Glomerular visceral epithelial cell (primary cell): ENCODE data around the gene NTSR1.
A peak's percentile ranks its signal among the peaks of the same experiment; 100 is the strongest.

Source experiments
- DNase-seq: peaks from one replicate; pipeline ENCODE4 v3.0.0-alpha.2; 2016; ENCODE audit errors: extremely low spot score

NTSR1 gene

GRCh38 chr20:62708591-62709536, at the start of gene NTSR1:
NTSR1 (plus strand) TSS chr20:62708836; CDS start chr20:62709208, 372 bp downstream.
- no peak for DNase-seq

DNA sequence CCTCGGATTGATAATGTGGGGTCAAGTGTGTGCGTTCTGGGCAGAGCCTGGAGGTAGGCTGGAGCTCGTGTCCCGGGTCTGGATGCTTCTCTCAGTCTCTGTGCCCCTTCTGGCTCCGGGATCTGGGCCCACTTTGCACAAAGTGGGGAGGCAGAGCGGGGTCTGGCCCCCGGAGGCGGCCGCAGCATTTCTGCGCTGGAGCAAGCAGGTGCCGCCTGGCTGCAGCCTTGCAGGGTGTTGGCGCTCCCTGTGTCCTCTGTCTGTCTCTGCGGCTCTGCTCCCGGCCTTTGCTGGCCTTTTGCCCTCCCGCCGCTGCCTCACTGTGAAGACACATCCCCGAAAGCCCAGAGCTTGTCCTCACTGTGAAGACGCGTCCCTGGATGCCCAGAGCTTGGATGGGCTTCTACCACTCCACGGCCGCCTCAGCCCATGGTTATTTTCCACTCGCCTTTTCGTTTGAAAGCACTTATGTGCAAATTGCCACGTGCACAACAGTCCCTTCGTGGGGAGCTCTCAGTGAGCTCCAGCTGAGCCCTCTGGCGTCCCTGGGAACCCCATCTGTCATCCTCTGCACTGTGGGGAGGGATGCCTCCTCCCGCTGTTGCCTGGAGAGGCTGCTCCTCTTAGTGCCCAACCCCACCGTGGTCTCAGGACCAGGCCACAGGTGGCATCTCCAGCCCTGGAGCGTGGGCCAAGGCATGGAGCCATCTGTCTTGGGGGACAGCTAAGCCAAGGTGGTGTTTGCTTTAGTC, 49.0 kb upstream of the NTSR1 start:
- no peak for DNase-seq

GRCh38 chr20:62660240-62660615, 48.4 kb upstream of the NTSR1 start:
- no peak for DNase-seq

DNA sequence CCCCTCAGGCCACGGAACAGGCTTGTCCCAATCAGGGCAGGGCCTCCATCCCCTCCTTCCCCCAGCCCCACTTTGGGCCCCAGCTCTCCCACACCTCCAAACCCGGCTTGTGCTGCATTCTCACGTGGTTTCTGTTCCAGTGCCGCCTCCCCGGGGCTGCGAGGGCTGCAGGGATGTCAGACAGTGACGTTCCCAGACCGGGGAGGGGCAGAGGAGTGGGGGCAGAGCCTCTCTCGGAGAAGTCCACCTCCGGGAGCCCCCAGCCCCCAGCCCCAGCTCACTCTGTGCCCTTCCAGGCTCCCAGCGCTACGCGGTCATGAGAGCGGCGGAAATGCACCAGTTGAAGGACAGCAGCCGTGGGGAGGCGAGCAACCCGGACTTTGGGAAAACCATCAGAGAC, 47.9 kb upstream of the NTSR1 start:
- DNase-seq: no peak

DNA sequence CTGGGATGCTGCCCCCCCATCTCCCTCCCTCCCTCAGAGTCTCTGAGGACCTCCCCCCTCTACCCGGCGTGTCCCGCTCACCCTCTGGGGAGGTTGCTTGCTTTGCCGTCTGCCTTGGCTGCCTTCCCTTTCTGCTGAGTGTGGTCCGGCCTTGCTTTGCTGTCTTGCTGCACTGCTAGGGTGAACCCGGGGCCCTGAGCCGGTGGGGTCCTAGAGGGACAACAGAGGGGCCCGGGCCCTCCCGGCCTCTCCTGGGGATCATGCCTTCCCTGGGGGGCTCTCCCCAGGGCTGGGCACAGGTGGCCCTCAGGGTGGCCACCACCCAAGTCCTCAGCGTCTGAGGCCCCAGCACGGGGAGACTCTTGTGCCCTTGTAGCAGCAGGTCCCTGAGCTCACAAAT, 47.0 kb upstream of the NTSR1 start:
- DNase-seq: no peak

- DNase-seq: peak; percentile 21
Observed at GRCh38 chr20:62662422-62662821, 46.2 kb upstream of the NTSR1 start.

DNA sequence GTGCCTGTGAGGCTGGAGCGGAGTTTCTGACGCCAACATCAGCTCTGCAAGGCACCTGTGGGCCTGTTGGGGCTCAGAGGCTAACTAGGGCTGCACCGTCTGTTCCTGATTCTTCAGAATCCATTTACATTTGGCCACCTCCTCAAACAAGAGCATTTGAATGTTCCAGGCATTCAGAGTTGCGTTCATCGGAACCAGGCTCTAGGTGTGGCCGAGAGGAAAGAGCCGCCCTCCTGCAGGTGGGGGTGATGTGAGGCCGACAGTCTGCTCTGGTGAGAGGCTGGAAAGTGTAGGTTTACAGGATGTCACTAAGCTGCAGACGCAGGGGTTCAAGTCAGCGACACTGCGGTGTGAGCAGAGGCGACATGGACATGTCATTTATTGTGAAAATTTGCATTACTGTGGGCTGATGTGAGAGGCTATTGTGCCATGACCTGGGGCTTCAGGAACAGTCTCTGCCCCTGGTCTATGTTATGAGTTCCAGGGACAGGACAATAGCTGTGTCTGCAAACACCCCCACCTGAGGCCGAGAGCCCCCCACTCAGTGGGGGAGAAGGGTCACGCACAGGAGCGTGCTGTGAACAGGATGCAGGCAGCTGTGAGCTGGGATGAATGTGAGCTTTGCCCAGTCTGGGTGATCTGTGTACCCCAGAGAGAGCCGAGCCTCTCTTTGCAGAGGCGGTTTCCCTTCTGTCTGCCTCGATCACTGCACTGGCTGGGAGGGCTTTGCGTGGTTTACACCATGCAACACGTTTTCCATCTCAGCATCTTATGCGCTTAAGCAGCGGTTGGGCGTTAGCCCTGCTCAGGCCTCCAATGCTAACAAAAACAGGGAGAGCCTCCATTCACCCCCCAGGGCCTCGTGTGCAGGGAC, 45.3 kb upstream of the NTSR1 start:
- DNase-seq: no peak

DNA sequence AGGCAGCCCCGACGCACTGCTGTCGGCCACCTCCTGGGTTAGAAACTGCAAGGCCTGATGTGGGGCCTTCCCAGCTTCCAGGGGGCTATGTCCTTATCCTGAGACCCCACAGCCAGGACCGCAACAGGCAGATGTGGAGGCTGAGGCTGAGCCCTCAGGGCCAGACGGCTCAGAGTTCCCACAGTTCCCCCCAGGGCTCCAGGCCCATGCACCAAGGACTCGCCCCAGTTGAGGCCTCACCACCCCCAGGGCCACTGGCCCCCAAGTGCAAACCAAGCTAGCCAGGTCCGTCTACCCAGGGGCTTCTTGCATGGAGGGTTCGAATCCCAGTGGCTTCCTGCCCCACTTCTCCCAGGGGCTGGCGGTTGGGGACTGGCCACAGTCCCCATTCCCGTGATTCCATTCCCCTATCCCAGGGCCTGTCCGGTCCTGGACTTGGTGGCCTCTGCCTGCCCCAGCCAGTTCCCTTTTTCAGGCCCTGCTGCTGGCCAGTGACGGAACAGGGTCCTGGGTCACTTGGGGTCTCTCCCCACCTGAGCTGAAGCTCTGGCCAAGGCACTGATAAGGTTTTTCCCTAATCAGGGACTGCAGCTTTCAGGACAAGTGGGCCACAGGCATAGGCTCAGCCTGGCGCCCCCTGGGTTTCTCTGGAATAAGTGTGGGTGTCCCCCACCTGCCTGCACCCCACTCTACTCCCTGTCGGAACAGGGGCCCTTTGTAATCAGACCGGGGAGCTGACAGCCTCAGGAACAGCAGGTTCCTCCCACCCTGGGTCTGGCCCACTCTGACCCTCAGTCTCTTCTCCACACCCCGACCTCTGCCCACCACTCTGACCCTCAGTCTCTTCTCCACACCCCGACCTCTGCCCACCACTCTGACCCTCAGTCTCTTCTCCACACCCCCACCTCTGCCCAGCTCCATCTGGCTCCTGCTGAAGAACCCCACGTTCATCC, 44.3 kb upstream of the NTSR1 start:
- no peak for DNase-seq

DNA sequence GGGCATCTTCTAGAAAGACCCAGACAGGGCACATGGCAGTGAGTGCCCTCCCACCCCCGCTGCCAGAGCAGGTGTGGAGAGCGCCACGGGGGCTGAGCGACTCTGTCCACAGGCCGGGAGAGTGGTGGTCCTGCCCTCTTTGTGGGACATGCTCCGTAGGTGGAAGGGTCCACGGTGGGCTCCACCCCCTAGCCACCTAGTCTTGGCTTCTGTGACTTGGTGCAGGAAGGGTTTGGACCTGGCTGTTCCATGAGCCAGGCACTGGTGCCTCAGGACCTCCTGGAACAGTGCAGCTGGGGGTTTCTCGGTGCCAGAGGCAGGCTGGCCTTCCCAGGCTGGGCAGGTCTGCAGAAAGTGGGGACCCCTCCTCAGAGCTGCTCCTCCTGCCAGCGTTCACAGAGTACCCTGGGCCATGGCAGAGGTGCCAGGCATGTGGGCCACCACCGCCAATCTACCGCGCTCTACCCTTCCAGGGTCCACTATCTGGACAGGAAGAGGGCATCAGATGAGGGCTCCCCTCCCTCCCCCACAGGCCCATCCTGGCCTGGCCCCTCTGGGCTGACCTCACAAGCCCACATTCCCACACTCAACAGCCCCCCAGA, 43.4 kb upstream of the NTSR1 start:
- DNase-seq: no peak

DNA sequence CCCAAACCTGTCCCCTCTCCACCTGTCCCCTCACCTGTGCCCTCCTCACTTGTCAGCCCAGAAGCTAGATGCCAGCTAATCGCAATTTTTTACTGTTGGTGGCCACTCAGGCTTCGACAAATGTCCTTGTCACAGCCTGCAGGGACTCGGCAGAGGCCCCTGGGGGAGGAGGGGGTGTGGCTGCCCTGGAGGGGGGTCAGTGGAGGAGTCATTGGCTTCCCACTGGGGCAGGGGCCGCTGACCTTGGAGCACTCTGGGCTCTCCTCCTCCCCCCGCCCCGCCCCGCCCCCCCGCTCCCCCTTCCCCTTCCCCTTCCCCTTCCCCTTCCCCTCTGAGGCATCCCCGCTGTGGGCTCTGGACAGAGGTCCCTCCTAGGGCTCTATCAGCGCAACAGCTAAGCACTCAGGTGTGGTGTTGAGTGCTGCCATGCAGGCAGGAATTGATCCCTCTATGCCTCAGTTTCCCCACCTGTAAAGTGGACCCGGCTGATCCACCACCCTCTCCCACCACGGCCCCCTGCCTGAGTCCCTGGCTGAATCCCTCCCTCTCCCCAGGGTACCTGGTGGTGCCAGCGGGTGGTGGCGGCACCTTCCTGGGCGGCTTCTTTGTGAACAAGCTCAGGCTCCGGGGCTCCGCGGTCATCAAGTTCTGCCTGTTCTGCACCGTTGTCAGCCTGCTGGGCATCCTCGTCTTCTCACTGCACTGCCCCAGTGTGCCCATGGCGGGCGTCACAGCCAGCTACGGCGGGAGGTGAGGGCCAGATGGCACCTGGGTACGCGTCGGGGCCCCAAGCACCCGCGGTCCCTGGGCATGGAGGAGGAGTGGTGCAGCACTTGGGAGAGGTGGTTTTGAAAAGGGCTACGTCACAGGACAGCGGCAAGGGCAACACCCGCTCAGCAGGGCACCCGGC, 42.6 kb upstream of the NTSR1 start:
- DNase-seq: no peak

DNA sequence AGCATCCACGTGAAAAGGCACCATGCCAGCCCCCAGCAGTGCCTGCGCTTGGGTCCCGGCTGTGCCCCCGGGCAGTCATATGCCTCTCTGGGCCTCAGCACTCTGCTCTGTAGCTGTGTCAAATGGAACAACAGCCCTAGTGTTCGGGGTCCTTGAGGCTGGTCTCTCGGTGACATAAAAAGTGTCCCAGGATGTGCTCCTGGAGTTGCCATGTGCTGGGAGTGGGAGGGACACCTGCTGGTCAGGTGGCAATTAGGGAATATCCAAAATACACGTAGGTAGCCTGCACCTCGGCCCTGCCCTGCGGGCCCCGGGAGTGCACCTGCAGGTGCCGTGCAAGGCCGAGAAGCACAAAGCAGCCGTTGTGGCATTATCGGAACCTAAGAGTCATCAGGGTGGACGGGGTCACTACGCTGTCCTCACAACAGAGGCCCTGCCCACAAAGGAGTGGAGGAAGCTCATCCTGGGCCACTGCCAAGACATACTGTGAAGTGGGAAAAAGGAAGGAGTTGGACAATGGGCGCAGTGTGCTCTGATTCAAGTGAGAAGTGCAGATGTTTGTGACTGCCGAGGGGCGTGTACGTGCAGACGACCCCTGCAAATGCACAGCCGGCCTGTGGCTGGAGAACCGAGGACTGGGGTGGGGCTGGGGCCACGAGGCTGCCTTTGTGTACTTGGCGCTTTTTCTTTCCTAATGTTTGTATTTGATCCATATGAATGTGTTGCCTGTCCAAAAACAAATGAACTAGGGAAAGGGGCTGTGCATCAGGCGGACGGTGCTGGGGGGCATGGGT, 41.7 kb upstream of the NTSR1 start:
- no peak for DNase-seq

DNA sequence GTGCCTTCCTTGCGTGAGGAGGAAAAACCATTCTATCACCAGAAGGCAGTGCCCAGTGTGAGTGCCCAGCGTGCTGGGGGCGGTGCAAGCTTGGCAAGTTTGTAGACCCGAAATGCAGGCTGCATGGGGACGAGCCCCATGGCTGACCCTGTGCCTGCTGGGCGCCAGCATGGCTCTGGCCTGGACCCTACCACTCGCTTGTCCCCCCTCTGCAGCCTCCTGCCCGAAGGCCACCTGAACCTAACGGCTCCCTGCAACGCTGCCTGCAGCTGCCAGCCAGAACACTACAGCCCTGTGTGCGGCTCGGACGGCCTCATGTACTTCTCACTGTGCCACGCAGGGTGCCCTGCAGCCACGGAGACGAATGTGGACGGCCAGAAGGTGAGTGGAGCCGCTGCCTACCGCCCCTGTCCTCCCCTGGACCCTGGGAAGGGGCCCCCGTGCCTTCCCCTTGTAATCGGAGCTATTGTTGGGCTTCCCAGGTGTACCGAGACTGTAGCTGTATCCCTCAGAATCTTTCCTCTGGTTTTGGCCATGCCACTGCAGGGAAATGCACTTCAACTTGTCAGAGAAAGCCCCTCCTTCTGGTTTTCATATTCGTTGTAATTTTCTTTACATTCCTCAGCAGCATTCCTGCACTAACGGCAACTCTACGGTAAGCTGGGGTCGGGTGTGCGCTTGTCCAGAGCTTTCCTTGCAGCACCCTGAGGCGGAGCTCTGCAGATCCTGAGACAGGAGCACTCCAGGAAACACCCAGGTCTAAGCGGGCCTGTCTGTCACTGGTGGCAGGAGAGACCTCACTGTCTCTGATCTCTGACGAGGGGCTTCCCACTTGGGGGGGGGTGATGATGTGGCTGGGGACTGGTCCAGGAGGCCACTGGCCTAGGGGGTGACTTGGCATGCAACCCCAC, 40.9 kb upstream of the NTSR1 start:
- DNase-seq: no peak

GRCh38 chr20:62668441-62669027, 40.1 kb upstream of the NTSR1 start:
- peak; percentile 86 for DNase-seq

DNA sequence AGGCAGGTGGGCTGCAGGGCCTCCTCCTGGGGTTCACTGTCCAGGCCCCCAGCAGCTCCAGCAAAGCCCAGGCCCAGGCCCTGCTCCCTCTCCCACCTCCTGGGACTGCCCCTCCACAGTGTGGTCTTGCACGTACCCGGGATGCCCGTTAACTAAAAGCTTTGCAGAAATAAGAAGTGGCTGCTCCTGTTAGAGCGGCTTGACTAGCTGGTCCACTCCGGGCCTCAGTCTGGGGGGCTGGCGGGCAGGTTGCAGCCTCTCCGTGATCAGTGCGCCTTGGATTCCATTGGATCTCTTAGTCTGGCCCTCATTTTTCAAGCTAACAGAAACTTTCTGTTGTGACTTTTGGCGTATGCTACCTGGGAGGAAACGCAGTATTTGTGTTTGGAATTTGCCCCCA, 39.4 kb upstream of the NTSR1 start:
- DNase-seq: no peak

DNA sequence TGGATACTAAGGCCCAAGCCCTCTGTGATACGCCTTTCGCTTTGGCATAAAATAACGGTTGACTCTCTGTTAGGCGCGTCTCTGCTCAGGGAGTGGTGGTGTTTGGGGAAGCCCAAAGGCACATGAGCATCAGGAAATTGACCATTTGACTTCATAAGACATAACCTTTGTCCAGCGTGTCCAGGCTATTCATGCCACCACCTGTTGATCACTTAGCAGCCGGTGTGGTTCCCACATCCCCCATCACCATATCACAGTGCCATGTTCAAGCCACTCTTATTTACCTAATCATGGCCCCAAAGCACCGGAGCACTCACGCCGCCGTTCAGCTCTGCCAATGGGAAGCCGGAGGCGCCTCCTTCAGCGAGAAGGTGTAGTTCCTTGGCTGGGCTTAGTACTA, 38.5 kb upstream of the NTSR1 start:
- DNase-seq: no peak

DNA sequence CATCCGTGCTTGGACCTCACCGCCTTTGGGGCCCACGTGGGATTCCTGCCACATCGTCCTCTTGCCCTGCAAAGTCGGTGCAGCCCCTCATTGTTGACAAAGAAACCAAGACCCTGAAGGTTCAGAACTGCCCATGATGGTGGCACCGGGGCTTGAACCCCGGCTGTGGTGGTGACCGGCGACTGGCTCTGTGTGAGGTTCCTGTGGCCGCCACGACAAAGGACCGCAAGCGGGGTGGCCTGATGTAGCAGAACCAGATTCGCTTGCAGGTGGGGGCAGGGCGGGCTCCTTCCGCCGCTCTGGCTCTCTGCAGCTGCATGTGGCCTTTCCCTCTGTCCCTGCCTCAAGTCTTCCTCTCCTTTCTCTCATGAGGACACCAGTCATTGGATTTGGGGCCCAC, 37.6 kb upstream of the NTSR1 start:
- DNase-seq: no peak

DNA sequence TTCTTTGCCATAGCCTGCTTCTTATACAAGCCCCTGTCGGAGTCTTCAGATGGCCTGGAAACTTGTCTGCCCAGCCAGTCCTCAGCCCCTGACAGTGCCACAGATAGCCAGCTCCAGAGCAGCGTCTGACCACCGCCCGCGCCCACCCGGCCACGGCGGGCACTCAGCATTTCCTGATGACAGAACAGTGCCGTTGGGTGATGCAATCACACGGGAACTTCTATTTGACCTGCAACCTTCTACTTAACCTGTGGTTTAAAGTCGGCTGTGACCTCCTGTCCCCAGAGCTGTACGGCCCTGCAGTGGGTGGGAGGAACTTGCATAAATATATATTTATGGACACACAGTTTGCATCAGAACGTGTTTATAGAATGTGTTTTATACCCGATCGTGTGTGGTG, 36.9 kb upstream of the NTSR1 start:
- DNase-seq: no peak
